H1 (cell line): ENCODE measurements around the gene IDUA. TPM values are rescaled to one million over a fixed set of nuclear protein-coding genes. Genes with fewer than 3 reads are reported as not detected.

Experiments
- EZH2 ChIP-seq: fragments of 200-600 bp; sonication (generic); IDR thresholded peaks from 2 replicates; pipeline ENCODE4 v1.7.1; 2012; ENCODE audit warnings: low read depth, mild to moderate bottlenecking, moderate library complexity, low read length, inconsistent platforms; ENCODE audit not compliant: severe bottlenecking
- GABPA ChIP-seq: IDR thresholded peaks from 2 replicates; pipeline ENCODE4 v1.6.1; 2011; ENCODE audit warnings: mild to moderate bottlenecking, low read length, moderate library complexity, borderline replicate concordance; ENCODE audit not compliant: insufficient read depth
- RFX5 ChIP-seq: IDR thresholded peaks from 2 replicates; pipeline ENCODE4 v1.6.1; 2011; ENCODE audit warnings: low read depth, low read length, improper control_type of control experiment, borderline replicate concordance
- SP1 ChIP-seq: IDR thresholded peaks from 2 replicates; pipeline ENCODE4 v1.6.1; 2011; ENCODE audit warnings: low read depth, low read length
- YY1 ChIP-seq: IDR thresholded peaks from 2 replicates; pipeline ENCODE4 v1.6.1; 2011; ENCODE audit warnings: low read depth, mild to moderate bottlenecking, low read length
- polyA plus RNA-seq, 7 experiments: library from polyadenylated mRNA; depleted of rRNA in 3 of 7; stranded (reverse) in 5 of 7; unstranded in 2 of 7; fragments of >200 nt in 5 of 7; fragments of 200-250 nt in 2 of 7; gene quantifications; 1 replicate in 5 of 7; 2 replicates in 1 of 7; 4 replicates in 1 of 7; pipeline versions ENCODE4 v1.2.1 to v1.2.3, GENCODE V29; 2011 to 2013; ENCODE audit warnings: missing spikeins in 2 of 7, mixed read lengths in 2 of 7
- total RNA-seq: library from RNA; stranded (reverse); fragmentation: NEBNext Ultra II Directional; extraction: Animal tissue kit (Norgen Biotek cat#: 25700); gene quantifications from 2 replicates; pipeline ENCODE4 v1.2.1, GENCODE V29; 2021
- TF ChIP-seq, protein P1 (sequence below): fragments of 300-600 bp; sonication (generic); IDR thresholded peaks from 2 replicates; pipeline ENCODE4 v1.7.1; 2012; ENCODE audit warnings: low read length, moderate library complexity, mild to moderate bottlenecking, inconsistent platforms; ENCODE audit not compliant: insufficient replicate concordance

The IDUA gene
- total and polyA plus RNA-seq, 2 of the 8 experiments (the other 6 are each of a cell fraction or from before 2014, with no cell fraction given): 2.8 to 4.8 TPM

DNA sequence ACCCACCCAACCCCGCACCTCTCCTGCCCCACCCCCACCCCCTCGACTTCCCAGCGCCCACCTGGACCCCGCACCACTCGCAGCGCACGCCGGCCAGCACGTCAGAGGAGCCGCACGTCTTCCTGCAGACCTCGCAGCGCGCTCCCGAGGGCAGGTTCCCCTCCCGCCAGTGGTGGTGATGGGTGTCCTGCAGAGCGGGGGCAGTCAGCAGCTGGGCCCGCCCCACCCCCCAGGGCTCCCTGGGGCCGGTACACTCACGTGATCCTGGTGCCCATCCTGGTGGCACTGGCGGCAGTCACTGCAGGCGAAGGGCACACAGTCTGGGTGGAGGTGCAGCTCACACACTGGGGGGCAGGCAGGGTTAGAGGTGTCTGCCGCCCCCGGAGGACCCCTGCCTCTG is 18.6 kb upstream of the IDUA start (continued):
- TF ChIP-seq, protein P1, sequence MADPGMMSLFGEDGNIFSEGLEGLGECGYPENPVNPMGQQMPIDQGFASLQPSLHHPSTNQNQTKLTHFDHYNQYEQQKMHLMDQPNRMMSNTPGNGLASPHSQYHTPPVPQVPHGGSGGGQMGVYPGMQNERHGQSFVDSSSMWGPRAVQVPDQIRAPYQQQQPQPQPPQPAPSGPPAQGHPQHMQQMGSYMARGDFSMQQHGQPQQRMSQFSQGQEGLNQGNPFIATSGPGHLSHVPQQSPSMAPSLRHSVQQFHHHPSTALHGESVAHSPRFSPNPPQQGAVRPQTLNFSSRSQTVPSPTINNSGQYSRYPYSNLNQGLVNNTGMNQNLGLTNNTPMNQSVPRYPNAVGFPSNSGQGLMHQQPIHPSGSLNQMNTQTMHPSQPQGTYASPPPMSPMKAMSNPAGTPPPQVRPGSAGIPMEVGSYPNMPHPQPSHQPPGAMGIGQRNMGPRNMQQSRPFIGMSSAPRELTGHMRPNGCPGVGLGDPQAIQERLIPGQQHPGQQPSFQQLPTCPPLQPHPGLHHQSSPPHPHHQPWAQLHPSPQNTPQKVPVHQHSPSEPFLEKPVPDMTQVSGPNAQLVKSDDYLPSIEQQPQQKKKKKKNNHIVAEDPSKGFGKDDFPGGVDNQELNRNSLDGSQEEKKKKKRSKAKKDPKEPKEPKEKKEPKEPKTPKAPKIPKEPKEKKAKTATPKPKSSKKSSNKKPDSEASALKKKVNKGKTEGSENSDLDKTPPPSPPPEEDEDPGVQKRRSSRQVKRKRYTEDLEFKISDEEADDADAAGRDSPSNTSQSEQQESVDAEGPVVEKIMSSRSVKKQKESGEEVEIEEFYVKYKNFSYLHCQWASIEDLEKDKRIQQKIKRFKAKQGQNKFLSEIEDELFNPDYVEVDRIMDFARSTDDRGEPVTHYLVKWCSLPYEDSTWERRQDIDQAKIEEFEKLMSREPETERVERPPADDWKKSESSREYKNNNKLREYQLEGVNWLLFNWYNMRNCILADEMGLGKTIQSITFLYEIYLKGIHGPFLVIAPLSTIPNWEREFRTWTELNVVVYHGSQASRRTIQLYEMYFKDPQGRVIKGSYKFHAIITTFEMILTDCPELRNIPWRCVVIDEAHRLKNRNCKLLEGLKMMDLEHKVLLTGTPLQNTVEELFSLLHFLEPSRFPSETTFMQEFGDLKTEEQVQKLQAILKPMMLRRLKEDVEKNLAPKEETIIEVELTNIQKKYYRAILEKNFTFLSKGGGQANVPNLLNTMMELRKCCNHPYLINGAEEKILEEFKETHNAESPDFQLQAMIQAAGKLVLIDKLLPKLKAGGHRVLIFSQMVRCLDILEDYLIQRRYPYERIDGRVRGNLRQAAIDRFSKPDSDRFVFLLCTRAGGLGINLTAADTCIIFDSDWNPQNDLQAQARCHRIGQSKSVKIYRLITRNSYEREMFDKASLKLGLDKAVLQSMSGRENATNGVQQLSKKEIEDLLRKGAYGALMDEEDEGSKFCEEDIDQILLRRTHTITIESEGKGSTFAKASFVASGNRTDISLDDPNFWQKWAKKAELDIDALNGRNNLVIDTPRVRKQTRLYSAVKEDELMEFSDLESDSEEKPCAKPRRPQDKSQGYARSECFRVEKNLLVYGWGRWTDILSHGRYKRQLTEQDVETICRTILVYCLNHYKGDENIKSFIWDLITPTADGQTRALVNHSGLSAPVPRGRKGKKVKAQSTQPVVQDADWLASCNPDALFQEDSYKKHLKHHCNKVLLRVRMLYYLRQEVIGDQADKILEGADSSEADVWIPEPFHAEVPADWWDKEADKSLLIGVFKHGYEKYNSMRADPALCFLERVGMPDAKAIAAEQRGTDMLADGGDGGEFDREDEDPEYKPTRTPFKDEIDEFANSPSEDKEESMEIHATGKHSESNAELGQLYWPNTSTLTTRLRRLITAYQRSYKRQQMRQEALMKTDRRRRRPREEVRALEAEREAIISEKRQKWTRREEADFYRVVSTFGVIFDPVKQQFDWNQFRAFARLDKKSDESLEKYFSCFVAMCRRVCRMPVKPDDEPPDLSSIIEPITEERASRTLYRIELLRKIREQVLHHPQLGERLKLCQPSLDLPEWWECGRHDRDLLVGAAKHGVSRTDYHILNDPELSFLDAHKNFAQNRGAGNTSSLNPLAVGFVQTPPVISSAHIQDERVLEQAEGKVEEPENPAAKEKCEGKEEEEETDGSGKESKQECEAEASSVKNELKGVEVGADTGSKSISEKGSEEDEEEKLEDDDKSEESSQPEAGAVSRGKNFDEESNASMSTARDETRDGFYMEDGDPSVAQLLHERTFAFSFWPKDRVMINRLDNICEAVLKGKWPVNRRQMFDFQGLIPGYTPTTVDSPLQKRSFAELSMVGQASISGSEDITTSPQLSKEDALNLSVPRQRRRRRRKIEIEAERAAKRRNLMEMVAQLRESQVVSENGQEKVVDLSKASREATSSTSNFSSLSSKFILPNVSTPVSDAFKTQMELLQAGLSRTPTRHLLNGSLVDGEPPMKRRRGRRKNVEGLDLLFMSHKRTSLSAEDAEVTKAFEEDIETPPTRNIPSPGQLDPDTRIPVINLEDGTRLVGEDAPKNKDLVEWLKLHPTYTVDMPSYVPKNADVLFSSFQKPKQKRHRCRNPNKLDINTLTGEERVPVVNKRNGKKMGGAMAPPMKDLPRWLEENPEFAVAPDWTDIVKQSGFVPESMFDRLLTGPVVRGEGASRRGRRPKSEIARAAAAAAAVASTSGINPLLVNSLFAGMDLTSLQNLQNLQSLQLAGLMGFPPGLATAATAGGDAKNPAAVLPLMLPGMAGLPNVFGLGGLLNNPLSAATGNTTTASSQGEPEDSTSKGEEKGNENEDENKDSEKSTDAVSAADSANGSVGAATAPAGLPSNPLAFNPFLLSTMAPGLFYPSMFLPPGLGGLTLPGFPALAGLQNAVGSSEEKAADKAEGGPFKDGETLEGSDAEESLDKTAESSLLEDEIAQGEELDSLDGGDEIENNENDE: no peak
- no peak for TF ChIP-seq EZH2
- TF ChIP-seq GABPA: no peak
- TF ChIP-seq SP1: no peak
- no peak for TF ChIP-seq YY1
- TF ChIP-seq RFX5: no peak
